ENCODE data around the gene LURAP1L.

LURAP1L gene

DNA sequence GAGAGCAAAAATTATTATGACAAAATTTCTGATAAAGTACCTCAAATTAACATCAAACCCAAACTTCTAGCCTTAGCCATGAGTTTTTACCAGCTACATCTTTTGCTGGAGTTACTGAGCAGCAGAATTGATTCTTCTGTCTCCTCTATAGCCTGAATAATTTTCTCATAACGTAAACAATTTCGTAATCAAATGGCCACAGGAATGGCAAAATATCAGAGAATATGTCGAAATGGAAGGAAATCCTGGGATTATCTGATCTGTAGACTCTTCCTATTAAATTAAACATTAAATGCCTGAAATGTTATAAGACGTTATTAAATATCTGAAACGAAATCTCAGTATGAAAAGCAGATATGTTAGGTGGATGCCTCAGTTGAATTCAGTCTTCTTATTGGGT is 41.1 kb downstream of the LURAP1L start:
- H3K36me3 ChIP-seq (ENCODE audit: control insufficient read depth, insufficient read depth, low read length) = no peaks in the 10 kb centered on the region
- no peak for DNase-seq
- H2AK5ac ChIP-seq (ENCODE audit: low read length) = no peak overlapping the region
- no peak overlapping the region for H2BK15ac ChIP-seq (replicated peaks; ENCODE audit: low read depth)
- no peak overlapping the region for H2BK120ac ChIP-seq (ENCODE audit: low read depth, low read length)
- no peak overlapping the region for H4K5ac ChIP-seq (ENCODE audit: low read length)
- H3K56ac ChIP-seq (ENCODE audit: low read length) = no peak overlapping the region
- H3K27ac ChIP-seq (ENCODE audit: low read depth, low read length) = no peak overlapping the region
- no peak overlapping the region for H3K4me2 ChIP-seq (ENCODE audit: low read length)
- no peaks in the 10 kb centered on the region for H3K27me3 ChIP-seq (ENCODE audit: insufficient read depth, low read length, poor library complexity)
- H3K79me2 ChIP-seq (ENCODE audit: control insufficient read depth, insufficient read depth, low read length) = no peaks in the 10 kb centered on the region
- no peak overlapping the region for H3K4me3 ChIP-seq (ENCODE audit: low read length)
- no peaks in the 10 kb centered on the region for H3K79me1 ChIP-seq (ENCODE audit: low read length)
- no CpG with 5 or more reads among the region's 5 CpGs for WGBS (ENCODE audit: extremely low coverage, insufficient coverage, low lambda C conversion rate)
- H3K23ac ChIP-seq (ENCODE audit: low read length) = no peak overlapping the region
- H4K8ac ChIP-seq (ENCODE audit: low read depth, low read length) = no peak overlapping the region
- no peak overlapping the region for H3K4ac ChIP-seq (ENCODE audit: low read depth, low read length)
- H3K4me1 ChIP-seq (ENCODE audit: control insufficient read depth, low read depth, low read length) = no peaks in the 10 kb centered on the region
- no peak overlapping the region for H2BK5ac ChIP-seq (ENCODE audit: low read length)
- no peak overlapping the region for H3K9ac ChIP-seq (ENCODE audit: low read length)
- H3K18ac ChIP-seq (ENCODE audit: low read length) = no peak overlapping the region

DNA sequence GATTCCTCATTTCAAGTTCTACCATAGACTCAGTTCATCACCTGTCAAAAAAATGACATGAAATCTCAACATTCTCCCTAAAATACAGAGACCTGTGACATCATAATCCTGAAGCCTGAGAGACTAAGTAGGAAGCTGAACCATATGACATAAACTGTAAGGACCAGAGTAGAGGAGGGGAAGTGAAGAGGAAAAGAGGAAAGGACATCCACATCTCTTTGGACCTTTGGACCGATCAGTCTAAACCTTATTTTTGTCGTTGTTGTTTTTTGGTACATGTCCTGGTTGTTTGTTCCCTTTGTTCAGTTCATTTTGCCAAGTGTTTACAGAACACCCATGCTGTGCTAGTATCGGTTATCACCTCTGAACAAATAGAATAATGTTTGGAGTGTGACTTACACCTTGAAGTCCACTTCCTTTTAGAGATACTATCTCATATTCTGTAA is 41.9 kb downstream of the LURAP1L start:
- H4K5ac ChIP-seq (ENCODE audit: low read length) = no peak overlapping the region
- no peak overlapping the region for H3K56ac ChIP-seq (ENCODE audit: low read length)
- no peaks in the 10 kb centered on the region for H3K4me1 ChIP-seq (ENCODE audit: control insufficient read depth, low read depth, low read length)

DNA sequence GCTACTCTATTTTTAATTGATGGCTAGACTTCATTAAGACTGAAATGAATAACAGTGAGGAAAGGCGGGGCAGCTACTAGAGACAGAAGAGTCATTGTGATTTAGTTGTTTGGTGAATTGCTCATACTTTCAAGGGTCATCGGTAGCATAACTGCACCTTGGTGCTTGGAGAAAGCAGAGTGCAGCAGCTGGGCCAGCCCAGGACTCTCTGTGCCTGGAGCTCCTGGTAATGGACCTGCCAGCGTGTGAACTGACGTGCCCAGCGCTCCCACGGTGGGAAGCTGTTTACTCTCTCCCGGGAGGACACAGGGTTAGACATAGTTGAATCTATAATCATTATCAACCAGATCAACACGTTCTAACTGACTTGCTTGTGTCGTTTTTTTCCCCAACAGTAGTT is 42.9 kb downstream of the LURAP1L start:
- no peaks in the 10 kb centered on the region for H3K36me3 ChIP-seq (ENCODE audit: control insufficient read depth, insufficient read depth, low read length)
- H4K5ac ChIP-seq (ENCODE audit: low read length) = no peak overlapping the region
- no peak overlapping the region for H3K4me2 ChIP-seq (ENCODE audit: low read length)
- no peak overlapping the region for H2BK120ac ChIP-seq (ENCODE audit: low read depth, low read length)
- H3K9ac ChIP-seq (ENCODE audit: low read length) = no peak overlapping the region
- no peak overlapping the region for H2BK5ac ChIP-seq (ENCODE audit: low read length)
- no peaks in the 10 kb centered on the region for H3K27me3 ChIP-seq (ENCODE audit: insufficient read depth, low read length, poor library complexity)
- no peak for DNase-seq
- no peaks in the 10 kb centered on the region for H3K4me1 ChIP-seq (ENCODE audit: control insufficient read depth, low read depth, low read length)
- no peak overlapping the region for H3K23ac ChIP-seq (ENCODE audit: low read length)
- H2AK5ac ChIP-seq (ENCODE audit: low read length) = no peak overlapping the region
- no peak overlapping the region for H2BK15ac ChIP-seq (replicated peaks; ENCODE audit: low read depth)
- H3K56ac ChIP-seq (ENCODE audit: low read length) = no peak overlapping the region
- no peak overlapping the region for H3K4ac ChIP-seq (ENCODE audit: low read depth, low read length)
- no peaks in the 10 kb centered on the region for H3K79me1 ChIP-seq (ENCODE audit: low read length)
- H3K18ac ChIP-seq (ENCODE audit: low read length) = no peak overlapping the region
- no peaks in the 10 kb centered on the region for H3K79me2 ChIP-seq (ENCODE audit: control insufficient read depth, insufficient read depth, low read length)
- no peak overlapping the region for H4K8ac ChIP-seq (ENCODE audit: low read depth, low read length)
- no peak overlapping the region for H3K4me3 ChIP-seq (ENCODE audit: low read length)
- no CpG with 5 or more reads among the region's 9 CpGs for WGBS (ENCODE audit: extremely low coverage, insufficient coverage, low lambda C conversion rate)
- no peak overlapping the region for H3K27ac ChIP-seq (ENCODE audit: low read depth, low read length)

More for the DNA sequence above, 41.9 kb downstream of the LURAP1L start:
- Histone ChIP-seq H3K4me3 (ENCODE audit: low read length) (no peak overlapping the region), H3K23ac (ENCODE audit: low read length) (no peak overlapping the region), H2BK5ac (ENCODE audit: low read length) (no peak overlapping the region), H3K27me3 (ENCODE audit: insufficient read depth, low read length, poor library complexity) (no peaks in the 10 kb centered on the region), H3K18ac (ENCODE audit: low read length) (no peak overlapping the region), H3K36me3 (ENCODE audit: control insufficient read depth, insufficient read depth, low read length) (no peaks in the 10 kb centered on the region), H3K4me2 (ENCODE audit: low read length) (no peak overlapping the region), H3K9ac (ENCODE audit: low read length) (no peak overlapping the region), H2BK120ac (ENCODE audit: low read depth, low read length) (no peak overlapping the region), H3K79me2 (ENCODE audit: control insufficient read depth, insufficient read depth, low read length) (no peaks in the 10 kb centered on the region), H4K8ac (ENCODE audit: low read depth, low read length) (no peak overlapping the region), H3K4ac (ENCODE audit: low read depth, low read length) (no peak overlapping the region), H3K27ac (ENCODE audit: low read depth, low read length) (no peak overlapping the region), H2BK15ac (replicated peaks; ENCODE audit: low read depth) (no peak overlapping the region), H3K79me1 (ENCODE audit: low read length) (no peaks in the 10 kb centered on the region), H2AK5ac (ENCODE audit: low read length) (no peak overlapping the region)
- no CpG with 5 or more reads among the region's 3 CpGs for WGBS (ENCODE audit: extremely low coverage, insufficient coverage, low lambda C conversion rate)
- DNase-seq = no peak

DNA sequence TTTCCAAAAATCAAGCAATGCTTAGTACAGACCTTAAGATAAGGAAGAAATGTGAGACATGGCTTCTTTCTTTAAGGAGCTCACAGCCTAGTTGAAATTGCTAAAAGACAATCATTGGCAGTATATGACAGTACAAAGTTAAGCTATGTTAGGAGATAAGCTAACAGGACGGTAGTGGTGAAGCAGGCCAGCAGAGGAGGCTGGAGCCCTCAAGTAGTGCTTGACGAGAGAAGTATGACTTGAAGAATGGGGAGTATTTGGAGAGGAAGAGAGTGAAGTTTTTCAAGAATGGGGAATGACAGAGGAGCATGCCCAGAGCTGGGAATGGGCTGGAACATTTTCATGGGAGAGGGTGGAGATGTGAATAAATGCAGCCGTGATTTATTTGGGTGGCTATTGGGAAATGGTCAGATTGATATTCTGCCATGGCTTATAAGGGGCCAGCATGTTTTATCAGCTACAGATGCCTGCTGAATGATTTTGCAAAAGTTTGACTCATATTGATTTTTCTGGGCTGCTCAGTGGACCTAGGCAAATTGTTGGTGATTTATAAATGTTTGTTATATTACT is 43.7 kb downstream of the LURAP1L start:
- no peak overlapping the region for H2BK15ac ChIP-seq (replicated peaks; ENCODE audit: low read depth)
- H3K4ac ChIP-seq (ENCODE audit: low read depth, low read length) = no peak overlapping the region
- no peak overlapping the region for H4K8ac ChIP-seq (ENCODE audit: low read depth, low read length)
- no peak overlapping the region for H3K23ac ChIP-seq (ENCODE audit: low read length)
- H3K36me3 ChIP-seq (ENCODE audit: control insufficient read depth, insufficient read depth, low read length) = no peaks in the 10 kb centered on the region
- H2BK120ac ChIP-seq (ENCODE audit: low read depth, low read length) = no peak overlapping the region
- no peaks in the 10 kb centered on the region for H3K27me3 ChIP-seq (ENCODE audit: insufficient read depth, low read length, poor library complexity)
- peak; percentile 46 for DNase-seq
- no peak overlapping the region for H2AK5ac ChIP-seq (ENCODE audit: low read length)
- H2BK5ac ChIP-seq (ENCODE audit: low read length) = no peak overlapping the region
- no CpG with 5 or more reads among the region's 3 CpGs for WGBS (ENCODE audit: extremely low coverage, insufficient coverage, low lambda C conversion rate)
- no peak overlapping the region for H3K4me2 ChIP-seq (ENCODE audit: low read length)
- H3K18ac ChIP-seq (ENCODE audit: low read length) = no peak overlapping the region
- H3K9ac ChIP-seq (ENCODE audit: low read length) = no peak overlapping the region
- H3K27ac ChIP-seq (ENCODE audit: low read depth, low read length) = no peak overlapping the region
- no peak overlapping the region for H3K4me3 ChIP-seq (ENCODE audit: low read length)
- H3K4me1 ChIP-seq (ENCODE audit: control insufficient read depth, low read depth, low read length) = no peaks in the 10 kb centered on the region
- H3K79me1 ChIP-seq (ENCODE audit: low read length) = no peaks in the 10 kb centered on the region
- no peak overlapping the region for H4K5ac ChIP-seq (ENCODE audit: low read length)
- H3K56ac ChIP-seq (ENCODE audit: low read length) = no peak overlapping the region
- no peaks in the 10 kb centered on the region for H3K79me2 ChIP-seq (ENCODE audit: control insufficient read depth, insufficient read depth, low read length)

DNA sequence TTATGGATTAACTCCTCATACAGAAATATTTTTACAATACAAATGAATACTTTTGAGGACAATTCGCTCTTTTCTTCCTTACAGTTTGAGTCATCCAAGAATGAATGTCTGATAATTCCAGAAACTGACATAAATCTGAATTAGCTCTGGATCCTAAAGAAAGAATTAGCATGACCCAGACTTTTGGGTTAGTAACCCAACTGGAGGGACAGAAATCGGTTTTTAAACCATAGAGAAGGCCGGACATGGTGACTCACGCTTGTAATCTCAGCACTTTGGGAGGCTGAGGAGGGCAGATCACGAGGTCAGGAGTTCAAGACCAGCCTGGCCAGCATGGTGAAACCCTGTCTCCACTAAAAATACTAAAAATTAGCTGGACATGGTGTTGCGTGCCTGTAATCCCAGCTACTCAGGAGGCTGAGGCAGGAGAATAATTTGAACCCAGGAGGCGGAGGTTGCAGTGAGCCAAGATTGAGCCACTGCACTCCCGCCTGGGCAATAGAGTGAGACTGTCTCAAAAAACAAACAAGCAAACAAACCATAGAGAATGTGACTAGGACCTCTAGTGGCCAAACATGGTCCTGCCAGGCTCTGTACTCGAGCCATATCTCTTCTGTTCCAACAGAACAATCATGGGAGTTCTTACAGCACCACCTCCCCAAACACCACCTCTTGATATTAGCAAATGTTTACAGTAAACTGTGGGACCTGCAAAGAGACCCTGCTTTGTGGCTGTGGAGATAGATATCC is 44.8 kb downstream of the LURAP1L start:
- no peak overlapping the region for H3K4ac ChIP-seq (ENCODE audit: low read depth, low read length)
- H3K36me3 ChIP-seq (ENCODE audit: control insufficient read depth, insufficient read depth, low read length) = no peaks in the 10 kb centered on the region
- no peak overlapping the region for H4K5ac ChIP-seq (ENCODE audit: low read length)
- H3K27me3 ChIP-seq (ENCODE audit: insufficient read depth, low read length, poor library complexity) = no peaks in the 10 kb centered on the region
- H3K56ac ChIP-seq (ENCODE audit: low read length) = no peak overlapping the region
- no CpG with 5 or more reads among the region's 9 CpGs for WGBS (ENCODE audit: extremely low coverage, insufficient coverage, low lambda C conversion rate)
- H2BK5ac ChIP-seq (ENCODE audit: low read length) = no peak overlapping the region
- no peaks in the 10 kb centered on the region for H3K4me1 ChIP-seq (ENCODE audit: control insufficient read depth, low read depth, low read length)
- no peak overlapping the region for H3K18ac ChIP-seq (ENCODE audit: low read length)
- H3K27ac ChIP-seq (ENCODE audit: low read depth, low read length) = no peak overlapping the region
- H3K4me2 ChIP-seq (ENCODE audit: low read length) = no peak overlapping the region
- peak; percentile 63 for DNase-seq
- no peak overlapping the region for H2BK120ac ChIP-seq (ENCODE audit: low read depth, low read length)
- no peak overlapping the region for H2BK15ac ChIP-seq (replicated peaks; ENCODE audit: low read depth)
- H3K79me1 ChIP-seq (ENCODE audit: low read length) = no peaks in the 10 kb centered on the region
- no peak overlapping the region for H3K23ac ChIP-seq (ENCODE audit: low read length)
- no peaks in the 10 kb centered on the region for H3K79me2 ChIP-seq (ENCODE audit: control insufficient read depth, insufficient read depth, low read length)
- H2AK5ac ChIP-seq (ENCODE audit: low read length) = no peak overlapping the region
- H3K9ac ChIP-seq (ENCODE audit: low read length) = no peak overlapping the region
- H4K8ac ChIP-seq (ENCODE audit: low read depth, low read length) = no peak overlapping the region
- no peak overlapping the region for H3K4me3 ChIP-seq (ENCODE audit: low read length)
